NCI-H460 (cell line): ENCODE results near the gene MAP4. TPM values are rescaled to one million over a fixed set of nuclear protein-coding genes. Genes with fewer than 3 reads are reported as not detected.
"Not testable (repeated sequence)": the region's sequence is repeated elsewhere in the genome, so short reads cannot be mapped to it uniquely, and the experiment has no call there.

Source experiments
- DNase-seq: peaks from one replicate; pipeline ENCODE4 v3.0.0-alpha.2; 2016; ENCODE audit warnings: low read depth; ENCODE audit errors: extremely low read depth
- polyA plus RNA-seq: library from polyadenylated mRNA; depleted of rRNA; stranded (reverse); fragments of >200 nt; gene quantifications from 2 replicates; pipeline ENCODE4 v1.2.3, GENCODE V29; 2014; cell fraction: nucleus; rRNA removed
- total RNA-seq: library from RNA; depleted of rRNA; stranded (reverse); fragments of >200 nt; shearing (Covaris generic); gene quantifications from 2 replicates; pipeline ENCODE4 v1.2.3, GENCODE V29; 2014; rRNA removed

Gene MAP4
- 52.1 and 53.4 TPM in 2 replicates for total RNA-seq
- 52.3 and 60.8 TPM in 2 replicates for polyA plus RNA-seq

DNA sequence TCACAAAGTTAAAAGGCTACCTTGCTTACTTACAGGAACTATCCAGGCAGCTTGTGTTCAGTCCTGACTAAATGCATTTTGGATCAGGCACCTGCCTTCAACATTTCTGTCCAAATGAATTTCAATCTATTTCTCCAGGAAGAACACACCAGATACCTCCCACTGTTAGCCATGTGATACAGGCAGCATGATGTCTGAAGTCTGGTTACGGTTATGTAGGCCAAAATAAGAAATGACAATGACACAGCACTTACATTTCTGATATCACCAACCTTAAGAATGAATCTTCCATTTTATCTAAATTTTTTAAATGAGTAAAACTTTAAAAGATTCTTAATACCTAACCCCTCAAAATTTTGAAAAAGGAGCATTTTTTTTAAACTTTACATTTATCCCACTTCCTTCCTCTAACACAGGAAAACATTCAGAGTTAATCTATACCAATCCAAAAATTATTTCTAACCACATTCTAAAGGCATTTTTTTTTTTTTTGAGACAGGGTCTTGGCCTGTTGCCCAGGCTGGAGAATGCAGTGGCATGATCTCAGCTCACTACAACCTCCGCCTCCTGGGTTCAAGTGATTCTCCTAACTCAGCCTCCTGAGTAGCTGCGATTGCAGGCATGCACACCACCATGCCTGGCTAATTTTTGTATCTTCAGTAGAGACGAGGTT, at the start of gene MAP4:
TSS of gene MAP4 (minus strand) at position 116 of the 673 bp plus-strand sequence. CDS start 17,556 bp downstream, outside the sequence.
- no peak for DNase-seq

DNA sequence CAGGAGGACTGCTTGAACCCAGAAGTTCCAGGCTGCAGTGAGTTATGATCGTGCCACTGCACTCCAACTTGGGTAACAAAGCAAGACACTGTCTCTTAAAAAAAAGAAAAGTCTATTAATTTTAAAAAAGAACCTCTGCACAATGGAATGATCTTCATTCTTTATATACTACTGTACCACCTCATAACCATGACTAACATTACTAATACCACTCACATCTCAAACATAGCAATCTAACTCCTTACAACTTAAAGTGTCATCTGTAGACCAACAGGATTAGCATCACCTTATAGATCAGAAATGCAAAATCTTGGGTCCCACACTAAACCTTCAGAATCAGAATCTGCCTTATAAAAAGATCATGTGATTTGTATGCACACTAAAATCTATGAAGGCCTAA, 48.8 kb upstream of the MAP4 start:
- DNase-seq = no peak

- DNase-seq = no peak
Measured at GRCh38 chr3:48064292-48064829, 48.1 kb upstream of the MAP4 start.

GRCh38 chr3:48061586-48061985, 45.4 kb upstream of the MAP4 start:
- DNase-seq = not testable (repeated sequence)

DNA sequence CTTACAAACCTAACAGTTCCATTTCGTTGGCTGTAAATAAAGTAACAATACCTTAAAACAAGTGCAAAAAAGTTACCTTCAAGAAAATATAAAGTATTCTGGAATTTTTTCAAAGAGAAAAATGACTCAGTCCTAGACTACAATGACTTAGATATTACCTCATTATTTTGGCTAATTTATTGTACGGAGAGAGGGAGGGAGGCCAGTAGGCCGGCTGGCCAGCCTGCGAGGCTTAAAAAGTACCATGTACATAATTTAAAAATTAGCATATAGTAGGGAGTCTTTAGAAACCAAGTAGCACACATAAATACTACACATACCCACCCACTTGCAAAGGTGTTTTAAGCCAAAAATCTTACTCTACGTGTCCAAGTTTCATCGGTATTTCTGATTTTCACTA, 41.9 kb upstream of the MAP4 start:
- DNase-seq = no peak

DNA sequence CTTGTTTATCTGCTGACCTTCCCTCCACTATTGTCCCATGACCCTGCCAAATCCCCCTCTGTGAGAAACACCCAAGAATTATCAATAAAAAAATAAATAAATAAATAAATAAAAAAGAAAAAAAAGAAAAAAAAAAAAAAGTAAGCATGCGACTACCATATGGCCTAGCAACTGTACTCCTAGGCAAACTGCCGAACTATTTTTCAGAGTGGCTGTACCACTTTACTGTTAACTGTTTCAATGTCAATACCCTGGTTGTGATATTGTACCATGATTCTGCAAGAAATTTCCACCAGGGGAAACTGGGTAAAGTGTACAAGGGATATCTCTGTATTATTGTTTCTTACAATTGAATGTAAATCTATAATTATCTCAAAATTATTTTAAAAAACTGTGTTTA, 41.3 kb upstream of the MAP4 start:
- no peak for DNase-seq

GRCh38 chr3:48047841-48048464, 31.7 kb upstream of the MAP4 start:
- no peak for DNase-seq

GRCh38 chr3:48042071-48042760, 26.0 kb upstream of the MAP4 start:
- no peak for DNase-seq

DNA sequence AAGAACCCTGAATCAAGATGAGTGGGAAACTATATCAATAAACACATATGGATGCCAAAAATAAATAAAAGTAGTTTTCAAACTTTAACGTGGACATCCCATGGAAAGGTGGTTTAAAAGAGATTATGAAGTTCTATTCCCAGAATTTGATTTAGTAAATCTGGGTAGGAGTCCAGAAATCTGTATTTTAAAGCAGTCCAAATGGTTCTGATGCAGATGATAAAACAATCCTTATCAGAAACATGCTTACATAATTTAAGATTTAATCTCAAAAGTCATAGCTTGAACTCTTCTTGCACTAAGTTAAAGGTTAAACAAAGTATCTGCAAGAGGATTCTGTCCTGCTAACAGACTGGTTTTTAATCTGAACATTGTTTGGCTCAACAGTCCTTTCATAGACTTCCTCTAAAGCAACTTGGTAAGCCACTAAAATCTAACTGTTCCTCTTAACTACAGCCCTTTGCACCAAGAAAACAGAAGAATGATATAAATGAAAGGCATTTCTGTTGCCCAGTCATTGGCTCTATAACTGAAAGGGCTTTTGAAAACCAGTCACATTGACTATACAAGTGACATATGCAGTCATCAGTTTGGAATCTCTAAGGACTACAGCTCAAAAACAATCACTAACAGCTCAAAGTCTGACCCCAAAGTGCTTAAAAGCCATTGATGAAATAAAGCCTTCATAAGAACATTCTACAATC, 23.4 kb upstream of the MAP4 start:
- DNase-seq = peak; percentile 25

GRCh38 chr3:48038971-48039481, 22.8 kb upstream of the MAP4 start:
- DNase-seq = no peak

GRCh38 chr3:48034000-48034516, 17.8 kb upstream of the MAP4 start:
- no peak for DNase-seq

- DNase-seq = no peak
Measured at GRCh38 chr3:48030188-48030587, 14.0 kb upstream of the MAP4 start.

- no peak for DNase-seq
Measured at GRCh38 chr3:48026951-48027908, 11.0 kb upstream of the MAP4 start.

- no peak for DNase-seq
Measured at GRCh38 chr3:48026098-48026497, 9.9 kb upstream of the MAP4 start.

DNA sequence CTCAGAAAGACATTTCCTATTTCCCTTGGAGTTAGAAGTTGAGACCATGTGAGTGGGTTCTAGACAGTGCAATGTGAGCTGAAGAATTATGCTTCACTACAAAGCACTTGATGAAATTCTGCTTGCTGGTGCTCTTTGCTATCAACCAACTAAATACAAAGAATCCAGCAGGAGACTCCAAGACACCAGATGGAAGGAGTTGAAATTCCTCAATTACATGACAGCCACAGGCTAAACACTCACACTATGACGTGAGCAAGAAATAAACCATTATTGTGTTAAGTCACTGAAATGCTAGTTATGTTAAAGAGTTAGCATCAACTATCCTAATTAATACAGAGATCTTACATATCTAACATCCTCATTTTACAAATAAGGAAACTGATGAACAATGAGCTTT, 8.2 kb upstream of the MAP4 start:
- no peak for DNase-seq

DNA sequence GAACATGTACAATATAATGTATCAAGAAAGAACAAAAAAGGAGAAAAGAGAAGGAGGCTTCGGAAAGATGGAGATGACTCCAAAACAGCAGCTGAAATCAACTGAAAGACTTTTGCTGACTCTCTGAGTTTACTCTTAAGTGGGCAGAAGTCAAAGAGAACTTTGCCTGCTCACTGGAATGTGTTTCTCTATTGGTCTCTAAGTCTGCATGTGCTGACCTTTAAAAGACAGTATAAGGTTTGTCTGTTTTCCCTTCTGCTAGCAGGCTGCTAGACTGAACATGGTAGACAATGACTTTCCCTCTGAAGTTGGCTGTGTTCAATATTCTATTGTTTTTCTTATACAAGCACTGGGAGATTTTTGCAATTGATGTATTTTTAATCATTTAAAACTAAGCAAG, 7.2 kb upstream of the MAP4 start:
- no peak for DNase-seq

DNA sequence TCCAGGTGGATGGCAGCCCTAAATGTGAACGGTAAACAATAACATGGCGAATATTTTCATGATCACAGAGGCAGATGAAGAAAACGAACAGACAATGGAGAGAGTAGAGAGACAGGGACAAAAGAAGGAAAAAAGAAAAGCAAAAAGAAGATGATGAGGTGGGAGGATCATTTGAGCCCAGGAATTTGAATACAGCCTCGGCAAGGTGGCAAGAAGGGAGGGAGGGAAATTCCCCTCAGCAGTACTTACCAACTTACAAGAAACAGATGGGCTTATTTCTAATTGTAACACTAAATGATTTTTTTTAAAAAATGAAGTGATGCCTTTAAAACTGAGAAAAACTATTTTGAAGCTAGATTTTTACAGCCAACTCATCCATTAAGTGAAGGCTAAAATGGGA, 6.0 kb upstream of the MAP4 start:
- DNase-seq = no peak

GRCh38 chr3:48018841-48019240, 2.6 kb upstream of the MAP4 start:
- DNase-seq = no peak

DNA sequence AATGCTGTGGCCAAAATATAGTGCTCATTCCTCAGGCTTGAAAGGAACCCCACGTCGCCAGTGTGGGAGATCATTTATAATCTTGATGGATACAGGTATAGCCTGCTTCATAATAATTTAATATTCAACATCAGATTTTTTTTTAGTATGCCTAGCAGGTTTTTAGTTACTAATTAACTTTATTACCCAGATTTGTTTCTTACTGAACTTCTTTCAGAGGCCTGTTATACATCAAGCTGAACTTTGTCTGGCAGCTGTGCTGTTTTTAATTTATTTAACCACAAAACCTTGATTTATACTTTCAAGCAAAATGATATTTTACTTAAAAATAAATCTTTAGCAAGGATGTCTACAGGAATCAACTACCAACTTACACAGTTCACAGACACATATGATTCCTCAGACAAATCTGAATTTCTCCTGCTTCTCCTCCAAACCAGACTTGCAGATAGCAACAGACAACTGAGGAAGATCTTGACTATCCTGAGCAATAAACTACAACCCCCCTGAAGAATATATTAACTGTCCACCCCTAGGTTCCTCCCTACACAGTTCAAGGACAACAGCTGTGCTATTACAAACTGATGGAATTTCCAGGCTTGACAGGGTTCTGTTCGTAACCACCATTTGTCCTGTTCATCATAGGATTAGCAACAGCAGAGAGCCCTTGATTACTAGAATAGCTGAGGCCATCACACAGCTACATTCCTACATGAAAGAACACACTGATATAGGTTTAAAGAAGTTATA, 610 bp downstream of the MAP4 start:
- no peak for DNase-seq
